HG03280 (cell line): ENCODE results near the gene CHD5.
"Not testable (repeated sequence)": the region's sequence is repeated elsewhere in the genome, so short reads cannot be mapped to it uniquely, and the experiment has no call there.

Source experiments
- ATAC-seq: cut with Tn5 transposase; IDR thresholded peaks from one replicate; pipeline ENCODE4 v1.9.1; 2021; ENCODE audit warnings: mild to moderate bottlenecking, moderate library complexity; ENCODE audit not compliant: unreplicated experiment

Gene CHD5

DNA sequence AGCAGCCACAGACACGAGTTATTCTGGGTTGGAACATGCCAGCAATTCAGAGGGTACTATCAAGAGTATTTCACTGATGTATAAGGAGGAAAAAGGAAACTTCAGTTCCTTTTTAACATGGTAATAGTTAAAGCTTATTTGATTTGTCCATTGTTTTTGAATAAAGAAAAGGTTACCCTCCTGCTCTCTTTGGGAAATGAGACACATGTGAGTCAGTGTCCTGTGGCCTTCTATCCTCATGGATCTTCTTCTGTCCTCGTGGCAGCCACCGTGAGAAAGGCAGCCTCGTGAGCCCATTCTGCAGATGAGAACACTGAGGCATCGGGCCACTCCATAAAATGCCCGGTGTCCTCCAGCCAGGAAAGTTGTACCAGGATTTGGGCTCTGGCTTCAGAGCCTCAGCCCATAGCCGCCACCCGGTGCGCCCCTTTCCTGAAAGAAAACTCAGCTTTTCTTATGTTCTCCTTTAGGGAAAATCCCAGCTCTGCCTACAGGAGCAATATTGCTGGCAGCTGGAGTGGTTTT, 109.6 kb downstream of the CHD5 start:
- ATAC-seq: no peak

DNA sequence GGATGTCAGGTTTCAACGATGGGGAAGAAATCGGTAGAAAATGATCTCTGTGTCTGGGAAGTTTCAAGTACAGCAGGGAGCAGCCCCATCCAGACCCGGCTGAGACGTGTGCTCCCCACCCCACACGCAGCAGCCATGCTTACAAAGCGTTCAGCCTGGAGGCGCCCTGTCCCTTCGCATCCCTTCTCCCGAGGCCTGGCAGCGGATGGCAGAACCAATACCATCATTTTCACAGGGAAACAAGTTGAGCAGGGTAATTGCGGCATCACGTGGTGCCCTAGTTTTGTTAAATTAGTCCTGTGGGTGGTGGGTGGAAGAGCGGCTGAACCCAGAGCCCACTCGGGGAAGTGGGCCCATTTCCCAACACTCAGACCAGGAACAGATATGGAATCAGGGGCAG, 110.5 kb downstream of the CHD5 start:
- no peak for ATAC-seq

DNA sequence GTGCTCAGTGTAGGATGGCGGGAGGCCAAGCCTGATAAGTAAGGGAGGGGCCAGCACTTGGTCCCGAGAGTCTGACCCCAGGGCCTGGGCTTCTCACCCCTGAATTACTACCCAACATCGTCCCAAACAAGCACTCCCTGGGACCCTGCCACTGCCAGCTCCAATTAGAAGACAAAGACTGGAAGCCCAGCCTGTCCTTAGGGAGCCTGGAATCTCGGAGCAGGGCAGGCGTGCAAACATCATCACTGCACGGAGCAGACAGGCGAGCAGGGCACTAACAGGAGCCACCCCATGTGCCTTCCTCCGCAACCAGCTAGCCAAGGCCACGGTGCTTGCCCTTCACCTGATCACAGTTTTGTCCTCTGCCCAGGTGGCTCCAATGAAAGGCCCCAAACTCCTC, 111.2 kb downstream of the CHD5 start:
- ATAC-seq: no peak

DNA sequence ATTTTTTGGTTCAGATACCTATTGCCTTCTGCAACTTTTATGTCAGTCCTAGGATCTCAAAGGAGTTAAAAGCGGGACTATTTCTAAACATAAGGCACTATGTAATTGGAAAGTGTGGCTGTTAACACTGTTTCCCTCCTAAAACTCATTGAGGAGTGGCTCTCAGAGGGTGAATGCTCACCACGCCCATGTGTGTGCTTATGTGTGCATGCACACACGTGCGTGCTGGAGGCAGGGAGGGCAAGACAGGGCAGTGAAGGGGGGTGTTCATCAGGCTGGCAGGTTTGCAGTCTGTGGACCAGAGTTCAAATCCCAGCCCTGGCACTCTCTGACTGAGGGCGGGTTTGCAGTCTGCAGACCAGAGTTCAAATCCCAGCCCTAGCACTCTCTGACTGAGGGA, 112.0 kb downstream of the CHD5 start:
- no peak for ATAC-seq

DNA sequence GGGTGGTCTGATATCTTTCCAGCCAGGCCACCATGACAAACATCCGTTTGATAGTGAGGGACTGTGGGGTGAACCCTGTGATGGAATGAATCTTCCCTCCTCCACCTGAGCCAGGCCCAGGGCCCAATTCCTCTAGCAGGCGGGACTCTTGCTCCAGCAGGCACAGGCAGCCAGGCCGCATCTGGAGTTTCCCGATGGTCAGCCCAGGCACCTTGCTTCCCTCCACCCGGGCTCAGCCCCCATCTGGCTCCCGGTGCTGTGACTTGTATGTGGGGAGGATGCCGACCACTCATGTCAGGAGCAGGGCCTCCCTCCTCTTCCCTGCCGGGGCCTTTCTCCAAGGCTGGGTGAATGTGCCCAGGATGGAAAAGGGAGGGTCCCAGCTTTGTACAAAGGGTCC, 113.4 kb downstream of the CHD5 start:
- ATAC-seq: no peak

DNA sequence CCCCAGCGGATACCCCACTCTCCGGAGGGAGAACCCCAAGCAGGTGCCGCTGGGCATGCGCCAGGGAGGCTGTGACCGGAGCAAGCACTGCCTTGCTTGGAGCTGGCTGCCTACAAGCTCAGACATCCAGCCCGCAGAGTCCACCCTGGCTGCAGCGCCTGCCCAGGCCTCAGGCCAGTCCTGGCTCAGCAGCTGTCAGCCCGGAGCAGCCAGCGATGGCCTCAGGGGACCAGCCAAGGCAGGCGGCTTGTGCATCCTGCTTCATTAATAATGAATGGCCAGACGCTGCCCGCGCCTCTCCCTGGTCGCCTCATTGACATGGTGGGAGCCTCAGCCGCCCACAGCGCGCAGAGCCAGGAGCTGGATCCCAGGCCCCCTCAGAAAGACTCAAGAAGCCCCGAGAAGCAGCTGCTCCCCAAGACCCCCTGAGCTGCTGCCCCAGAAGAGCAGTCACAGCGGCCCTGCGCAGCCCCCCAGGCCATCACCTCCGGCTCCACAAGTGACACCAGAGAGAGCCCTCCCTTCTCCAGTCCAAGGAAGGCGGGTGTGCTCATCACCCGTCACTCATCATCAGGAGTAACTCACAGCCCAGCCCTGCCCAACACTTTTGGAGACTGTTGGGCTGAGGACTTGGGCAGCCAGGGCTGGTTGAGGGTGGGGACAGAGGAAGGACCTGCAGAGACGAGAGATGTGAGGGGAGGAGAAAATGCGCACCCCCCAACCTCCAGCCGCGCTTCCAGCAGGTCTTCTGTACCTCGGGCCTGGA, 114.8 kb downstream of the CHD5 start:
- ATAC-seq: no peak

DNA sequence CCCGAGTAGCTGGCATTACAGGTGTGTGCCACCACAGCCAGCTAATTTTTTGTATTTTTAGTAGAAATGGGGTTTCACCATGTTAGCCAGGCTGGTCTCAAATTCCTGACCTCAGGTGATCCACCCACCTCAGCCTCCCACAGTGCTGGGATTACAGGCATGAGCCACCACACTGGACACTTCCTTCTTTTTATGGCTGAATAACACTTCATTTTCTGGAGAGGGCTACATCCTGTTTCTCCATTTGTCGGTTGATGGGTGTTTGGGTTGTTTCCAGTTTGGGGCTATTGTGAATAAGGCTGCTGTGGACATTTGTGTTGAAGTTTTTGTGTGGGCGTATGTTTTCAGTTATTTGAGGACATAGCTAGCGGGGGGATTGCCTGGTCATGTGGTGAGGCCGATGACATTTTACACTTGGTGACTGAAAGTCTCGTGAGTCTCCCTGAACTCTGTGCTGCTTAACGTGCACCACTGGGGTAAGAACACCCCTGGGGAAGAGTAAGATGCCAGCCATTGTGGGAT, 116.5 kb downstream of the CHD5 start:
- not testable (repeated sequence) for ATAC-seq

DNA sequence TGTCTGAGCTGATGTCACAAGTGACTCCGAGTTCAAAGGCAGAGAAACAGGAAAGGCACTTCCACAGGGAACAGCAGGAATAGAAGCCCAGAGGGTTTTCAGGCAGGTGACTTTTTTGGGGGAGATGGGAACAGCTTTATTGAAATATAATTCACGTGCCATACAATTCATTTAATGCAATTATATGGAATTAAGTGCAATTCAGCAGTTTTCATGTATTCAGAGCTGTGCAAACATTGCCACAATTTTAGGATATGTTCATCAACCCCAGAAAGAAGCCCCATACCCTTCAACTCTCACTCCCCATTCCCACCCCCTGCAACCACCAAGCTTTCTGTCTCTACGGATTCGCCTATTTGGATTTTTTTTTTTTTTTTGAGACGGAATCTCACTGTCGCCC, 117.5 kb downstream of the CHD5 start:
- no peak for ATAC-seq

DNA sequence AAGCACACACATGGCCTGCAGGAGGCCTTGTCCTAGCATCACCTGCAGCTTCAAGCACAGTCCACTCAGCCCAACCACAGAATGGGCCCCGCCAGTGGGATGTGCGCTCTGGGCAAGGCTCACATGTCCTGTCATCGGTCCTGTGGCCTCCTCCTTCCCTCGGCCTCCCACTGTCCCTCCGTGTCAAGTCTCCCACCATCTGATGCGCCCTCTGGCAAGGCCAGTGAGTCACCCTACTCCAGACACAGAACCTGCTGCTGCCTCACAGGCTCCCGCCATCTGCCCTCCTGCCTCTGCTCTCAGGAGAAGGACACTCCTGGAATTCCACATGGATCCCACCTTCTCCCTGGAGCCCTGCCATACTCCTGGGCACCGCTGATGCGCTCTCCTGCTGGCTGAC, 120.3 kb downstream of the CHD5 start:
- ATAC-seq: no peak

DNA sequence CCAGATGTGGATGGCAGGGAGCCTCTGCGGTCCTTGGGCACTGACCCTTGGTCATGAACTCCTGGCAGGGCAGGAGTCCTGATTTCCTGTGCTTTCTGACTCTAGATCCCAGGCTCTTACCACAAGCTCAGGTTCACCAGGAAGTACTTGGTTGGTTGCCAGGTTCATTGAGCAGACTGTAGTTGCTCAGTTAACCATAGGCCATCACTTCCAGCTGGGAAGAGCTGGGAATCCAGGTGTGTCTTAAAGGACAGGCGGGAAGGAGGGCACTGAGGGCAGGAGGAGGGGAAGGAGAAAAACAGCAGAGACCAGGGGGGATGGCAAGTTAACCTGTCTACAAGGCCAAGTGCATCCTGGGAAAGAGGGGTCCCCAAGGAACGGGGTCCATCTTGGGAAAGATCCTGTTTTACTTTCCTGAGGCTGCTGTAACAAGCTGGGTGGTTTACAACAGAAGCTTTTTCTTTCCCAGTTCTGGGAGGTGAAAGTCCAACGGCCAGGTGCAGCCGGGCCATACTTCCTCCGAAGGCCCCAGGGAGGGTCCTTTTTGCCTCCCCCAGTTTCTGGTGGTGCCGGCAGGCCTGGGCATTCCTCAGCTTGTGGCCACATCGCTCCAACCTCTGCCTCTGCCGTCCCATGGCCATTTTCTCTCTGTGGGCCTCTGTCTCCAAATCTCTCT, 122.8 kb downstream of the CHD5 start:
- no peak for ATAC-seq

DNA sequence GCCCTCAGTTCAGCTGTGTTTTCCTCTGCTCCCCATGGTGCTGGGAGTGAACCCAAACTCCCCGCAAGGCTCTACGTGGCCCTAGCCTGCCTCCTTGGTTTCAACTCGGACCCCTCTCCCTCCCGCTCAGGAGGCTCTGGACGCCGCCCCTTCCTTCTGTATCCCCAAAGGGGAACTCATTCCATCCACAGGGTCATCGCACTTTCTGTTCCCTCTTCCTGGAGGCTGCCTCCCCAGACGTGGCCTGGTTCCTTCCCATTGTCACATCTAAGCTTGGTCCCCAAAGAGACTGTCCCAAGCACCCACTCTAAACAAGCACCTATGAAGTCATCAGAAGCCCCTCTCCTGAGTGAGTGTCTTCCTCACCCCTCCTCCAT, 123.6 kb downstream of the CHD5 start:
- ATAC-seq: no peak

DNA sequence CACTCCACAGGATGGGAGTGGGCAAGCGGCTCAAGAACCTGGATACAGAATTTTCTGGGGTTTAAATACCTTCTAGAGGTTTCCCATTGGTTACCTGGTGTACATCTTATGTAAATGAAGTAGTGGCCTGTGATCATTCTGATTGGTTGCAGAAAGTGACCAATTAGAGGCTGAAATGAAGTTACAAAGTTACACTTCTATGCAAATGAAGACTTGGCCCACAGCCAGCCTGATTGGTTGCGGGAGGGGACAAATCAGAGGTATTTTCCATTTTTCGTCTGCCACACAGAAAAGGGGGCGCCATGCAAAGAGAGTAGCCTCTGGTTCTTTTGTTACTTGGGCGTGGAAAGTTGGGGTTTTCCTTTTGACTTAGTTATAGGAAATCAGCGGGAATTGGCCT, 125.5 kb downstream of the CHD5 start:
- no peak for ATAC-seq

DNA sequence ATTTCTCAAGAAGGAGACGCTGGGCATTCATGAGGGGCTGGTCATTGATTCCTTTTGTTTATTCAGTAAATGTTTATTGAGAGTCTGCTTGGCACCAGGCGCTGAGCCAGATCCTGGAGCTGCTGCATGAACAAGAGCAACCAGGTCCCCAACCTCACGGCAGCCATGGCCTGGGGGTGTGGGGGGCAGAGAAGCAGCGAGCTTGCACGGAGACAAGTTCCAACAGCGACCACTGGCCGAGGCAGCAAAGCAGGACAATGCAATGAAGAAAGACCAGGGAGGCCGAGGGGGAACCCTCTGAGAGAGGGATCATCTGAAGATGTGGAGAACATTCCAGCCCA, 126.9 kb downstream of the CHD5 start:
- ATAC-seq: no peak

DNA sequence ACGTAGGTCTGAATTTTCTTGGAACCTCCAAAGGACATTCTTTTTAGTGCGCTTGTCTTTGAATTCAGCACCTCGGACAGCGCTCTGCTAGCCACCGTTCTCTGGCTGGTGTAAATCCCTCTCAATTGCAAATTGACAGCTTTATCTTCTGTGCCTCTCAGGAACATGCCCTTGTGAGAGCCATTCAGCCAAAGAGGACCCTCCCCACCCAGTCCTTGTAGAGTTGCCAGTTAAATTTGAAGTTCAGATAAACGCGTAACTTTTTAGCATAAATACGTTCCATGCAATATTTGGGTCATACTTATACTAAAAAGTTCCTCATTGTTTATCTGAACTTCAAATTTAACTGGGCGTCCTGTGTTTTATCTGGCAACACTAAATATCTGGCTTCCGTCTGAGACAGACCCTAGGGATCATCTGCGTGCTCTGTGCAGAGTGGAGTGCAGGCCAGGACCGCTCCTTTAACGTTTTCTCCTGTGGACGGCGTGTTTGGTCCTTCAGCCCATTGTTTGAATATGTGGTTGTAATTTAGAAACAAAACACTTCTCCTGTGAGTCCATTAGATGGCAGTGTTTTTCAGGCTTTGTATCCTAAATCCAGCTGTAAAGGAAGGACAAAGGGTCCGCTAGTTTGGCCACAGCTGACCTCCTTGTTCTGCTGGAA, 127.4 kb downstream of the CHD5 start:
- ATAC-seq: no peak
